GM19324 (cell line): ENCODE measurements around the gene DACT1.
"Not testable (repeated sequence)": the region's sequence is repeated elsewhere in the genome, so short reads cannot be mapped to it uniquely, and the experiment has no call there.

Experiments used
- ATAC-seq: cut with Tn5 transposase; IDR thresholded peaks from one replicate; pipeline ENCODE4 v1.9.1; 2021; ENCODE audit warnings: mild to moderate bottlenecking, moderate library complexity; ENCODE audit not compliant: unreplicated experiment, low FRiP score

DACT1 gene

GRCh38 chr14:58637391-58638230, at the start of gene DACT1:
TSS of gene DACT1 (plus strand) at chr14:58637962. CDS start at chr14:58638203, 241 bp downstream.
- peak; percentile 71 for ATAC-seq

GRCh38 chr14:58588321-58588720, 49.4 kb upstream of the DACT1 start:
- not testable (repeated sequence) for ATAC-seq

- no peak for ATAC-seq
These were observed 43.8 kb upstream of the DACT1 start for GRCh38 chr14:58593977-58594376.

- no peak for ATAC-seq
These were observed 40.7 kb upstream of the DACT1 start for GRCh38 chr14:58597041-58597440.

GRCh38 chr14:58598028-58598803, 39.5 kb upstream of the DACT1 start:
- ATAC-seq, result no peak

- ATAC-seq, result no peak
These were observed 38.8 kb upstream of the DACT1 start for GRCh38 chr14:58598804-58599525.

- no peak for ATAC-seq
These were observed 38.1 kb upstream of the DACT1 start for GRCh38 chr14:58599707-58600106.

GRCh38 chr14:58605465-58605864, 32.3 kb upstream of the DACT1 start:
- ATAC-seq, result no peak

- no peak for ATAC-seq
These were observed 30.4 kb upstream of the DACT1 start for GRCh38 chr14:58607131-58607951.

GRCh38 chr14:58607952-58608317, 29.8 kb upstream of the DACT1 start:
- no peak for ATAC-seq

- ATAC-seq, result no peak
These were observed 20.1 kb upstream of the DACT1 start for GRCh38 chr14:58617619-58618018.

- ATAC-seq, result no peak
These were observed 17.8 kb upstream of the DACT1 start for GRCh38 chr14:58620011-58620410.

GRCh38 chr14:58625438-58625837, 12.3 kb upstream of the DACT1 start:
- ATAC-seq, result no peak

- ATAC-seq, result no peak
These were observed 11.3 kb upstream of the DACT1 start for GRCh38 chr14:58626431-58626831.

GRCh38 chr14:58628406-58628805, 9.4 kb upstream of the DACT1 start:
- no peak for ATAC-seq

GRCh38 chr14:58629281-58629680, 8.5 kb upstream of the DACT1 start:
- ATAC-seq, result no peak

- ATAC-seq, result no peak
These were observed 6.0 kb upstream of the DACT1 start for GRCh38 chr14:58631732-58632131.

GRCh38 chr14:58633831-58634230, 3.9 kb upstream of the DACT1 start:
- no peak for ATAC-seq

GRCh38 chr14:58634406-58635090, 3.2 kb upstream of the DACT1 start:
- no peak for ATAC-seq
